Gastroesophageal sphincter (tissue), 4 donors: ENCODE measurements around the gene COL25A1. TPM values are rescaled to one million over a fixed set of nuclear protein-coding genes. Genes with fewer than 3 reads are reported as not detected.

Experiments
- ATAC-seq: fragments of 150-250 bp; one replicate; pipeline ENCODE4 v1.9.1; 2016; ENCODE audit warnings: mild to moderate bottlenecking, moderate library complexity
- H3K27ac ChIP-seq, 4 donors: fragments of 200-600 bp; sonication (generic) in 3 of 4; 1 replicate in 3 of 4; 2 replicates in 1 of 4; pipeline ENCODE4 v1.5.1; 2016 to 2019
- H3K27me3 ChIP-seq: fragments of 200-600 bp; sonication (generic); one replicate; pipeline ENCODE4 v1.5.1; 2019
- H3K36me3 ChIP-seq, 2 donors: fragments of 200-600 bp; sonication (generic); one replicate each; pipeline ENCODE4 v1.5.1; 2019; ENCODE audit warnings: control low read depth in 1 of 2
- H3K4me1 ChIP-seq, 3 donors: fragments of 200-600 bp; sonication (generic); 1 replicate in 2 of 3; 2 replicates in 1 of 3; pipeline ENCODE4 v1.5.1; 2016 to 2019; ENCODE audit warnings: control low read depth in 2 of 3
- H3K4me3 ChIP-seq, 2 donors: fragments of 200-600 bp; sonication (generic); one replicate each; pipeline ENCODE4 v1.5.1; 2019; ENCODE audit warnings: mild to moderate bottlenecking in 1 of 2, moderate library complexity in 1 of 2
- H3K9me3 ChIP-seq, 3 donors: fragments of 200-600 bp; sonication (generic); one replicate each; pipeline ENCODE4 v1.5.1; 2017 to 2019; ENCODE audit warnings: control low read depth in 2 of 3
- CTCF ChIP-seq, 4 experiments: fragments of 200-600 bp in 2 of 4; fragments of 450-650 bp in 2 of 4; sonication (generic) in 1 of 4; IDR thresholded peaks; one replicate each; pipeline ENCODE4 v1.5.1; 2017 to 2019; ENCODE audit warnings: antibody characterized with exemption in 4 of 4, mild to moderate bottlenecking in 2 of 4, moderate library complexity in 2 of 4
- EP300 ChIP-seq: sonication (generic); formaldehyde crosslinking; IDR thresholded peaks from one replicate; pipeline ENCODE4 v1.6.1; 2017; ENCODE audit warnings: antibody characterized with exemption, mild to moderate bottlenecking
- POLR2A ChIP-seq, 2 donors: fragments of 450-650 bp; IDR thresholded peaks; one replicate each; pipeline ENCODE4 v1.6.1; 2017; ENCODE audit warnings: antibody characterized with exemption in 2 of 2, mild to moderate bottlenecking in 2 of 2, moderate library complexity in 1 of 2
- POLR2AphosphoS5 ChIP-seq: sonication (generic); formaldehyde crosslinking; IDR thresholded peaks from one replicate; pipeline ENCODE4 v1.6.1; 2017; ENCODE audit warnings: antibody characterized with exemption
- WGBS, 2 donors: methylation state at CpG; one replicate each; pipeline ENCODE4 v1.1.5; 2018; ENCODE audit warnings: low coverage in 1 of 2; 5-methylcytosine and 5-hydroxymethylcytosine counted together
- total RNA-seq, 4 donors: library from RNA; depleted of rRNA; stranded (reverse); fragments of >200 nt; gene quantifications; one replicate each; pipeline ENCODE4 v1.1.0, GENCODE V29; 2016

The COL25A1 gene
- total RNA-seq, 4 donors from 2014 or later, result 0.40 to 1.8 (median 1.0) TPM

DNA sequence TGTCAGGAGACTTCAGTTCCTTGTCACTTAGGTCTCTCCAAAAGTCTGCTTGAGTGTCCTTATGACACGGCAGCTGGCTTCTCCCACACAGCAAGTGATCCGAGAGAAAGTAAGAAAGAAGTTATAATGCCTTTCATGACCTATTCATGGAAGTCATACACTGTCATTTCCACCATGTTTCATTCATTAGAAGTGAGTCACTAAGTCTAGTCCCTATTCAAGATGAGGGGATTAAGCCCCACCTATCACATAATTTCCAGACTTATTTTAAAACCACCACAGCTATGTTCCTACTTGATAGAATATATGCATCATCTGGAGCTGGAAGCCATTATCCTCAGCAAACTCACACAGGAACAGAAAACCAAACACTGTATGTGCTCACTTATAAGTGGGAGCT, 25.2 kb upstream of the COL25A1 start:
- WGBS, 2 donors, result 96 to 100% methylated on average over 2 of the region's 2 CpGs
- ATAC-seq, result no peak

GRCh38 chr4:109325698-109326097, 23.2 kb upstream of the COL25A1 start:
- Histone ChIP-seq H3K9me3 (peaks cover 0 to 39% (median 0%) of the 10 kb centered on the region in 3 donors), H3K27ac (no peak overlapping the region), H3K27me3 (no peaks in the 10 kb centered on the region), H3K36me3 (no peaks in the 10 kb centered on the region), H3K4me1 (no peaks in the 10 kb centered on the region), H3K4me3 (no peak overlapping the region)
- 86 to 87% methylated on average over 2 of the region's 2 CpGs for whole genome bisulfite sequencing, 2 donors
- no peak for TF ChIP-seq EP300
- TF ChIP-seq CTCF (IDR thresholded peaks at IDR 0.05), result no peak
- no peak for TF ChIP-seq POLR2A (IDR thresholded peaks at IDR 0.05)
- TF ChIP-seq POLR2AphosphoS5, result no peak
- no peak for ATAC-seq

More for the DNA sequence above, 25.2 kb upstream of the COL25A1 start:
- no peaks in the 10 kb centered on the region for H3K27me3 ChIP-seq
- H3K9me3 ChIP-seq, result peaks cover 0 to 23% (median 0%) of the 10 kb centered on the region in 3 donors
- H3K4me1 ChIP-seq, result no peaks in the 10 kb centered on the region
- no peaks in the 10 kb centered on the region for H3K36me3 ChIP-seq
- H3K27ac ChIP-seq, result no peak overlapping the region
- no peak overlapping the region for H3K4me3 ChIP-seq
- TF ChIP-seq EP300, result no peak
- no peak for TF ChIP-seq POLR2AphosphoS5
- no peak for TF ChIP-seq CTCF (IDR thresholded peaks at IDR 0.05)
- no peak for TF ChIP-seq POLR2A (IDR thresholded peaks at IDR 0.05)

DNA sequence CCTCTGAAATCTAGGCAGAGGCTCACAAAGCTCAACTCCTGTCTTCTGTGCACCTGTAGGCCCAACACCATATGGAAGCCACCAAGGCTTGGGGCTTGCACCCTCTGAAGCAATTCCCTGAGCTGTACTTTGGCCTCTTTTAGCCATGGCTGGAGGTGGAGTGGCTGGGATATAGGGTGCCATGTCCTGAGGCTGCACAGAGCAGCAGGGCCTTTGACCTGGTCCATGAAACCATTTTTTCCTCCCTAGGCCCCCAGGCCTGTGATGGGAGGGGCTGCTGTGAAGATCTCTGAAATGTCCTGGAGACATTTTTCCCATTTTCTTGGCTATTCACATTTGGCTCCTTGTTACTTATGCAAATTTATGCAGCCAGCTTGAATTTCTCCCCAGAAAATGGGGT, 20.9 kb upstream of the COL25A1 start:
- no peaks in the 10 kb centered on the region for H3K36me3 ChIP-seq
- H3K27ac ChIP-seq, result no peak overlapping the region
- ATAC-seq, result no peak
- no peak overlapping the region for H3K4me3 ChIP-seq
- TF ChIP-seq POLR2AphosphoS5 (no peak), POLR2A (IDR thresholded peaks at IDR 0.05) (no peak), EP300 (no peak), CTCF (IDR thresholded peaks at IDR 0.05) (no peak)
- no peaks in the 10 kb centered on the region for H3K4me1 ChIP-seq
- H3K27me3 ChIP-seq, result no peaks in the 10 kb centered on the region
- peaks cover 0 to 43% (median 0%) of the 10 kb centered on the region in 3 donors for H3K9me3 ChIP-seq

- Histone ChIP-seq H3K27ac (no peak overlapping the region), H3K27me3 (no peaks in the 10 kb centered on the region), H3K9me3 (peaks cover 0 to 38% (median 0%) of the 10 kb centered on the region in 3 donors), H3K36me3 (no peaks in the 10 kb centered on the region), H3K4me3 (no peak overlapping the region), H3K4me1 (no peaks in the 10 kb centered on the region)
- 85 to 100% methylated on average over 1 of the region's 1 CpG for WGBS, 2 donors
- no peak for TF ChIP-seq POLR2A (IDR thresholded peaks at IDR 0.05)
- no peak for TF ChIP-seq CTCF (IDR thresholded peaks at IDR 0.05)
- no peak for TF ChIP-seq EP300
- no peak for TF ChIP-seq POLR2AphosphoS5
- no peak for ATAC-seq
Measured at GRCh38 chr4:109321232-109321631, 18.8 kb upstream of the COL25A1 start.

- 83 to 100% methylated on average over 1 to 2 of the region's 2 CpGs for WGBS, 2 donors
- ATAC-seq, result no peak
- Histone ChIP-seq H3K36me3 (no peaks in the 10 kb centered on the region), H3K27ac (no peak overlapping the region), H3K4me1 (no peaks in the 10 kb centered on the region), H3K9me3 (peaks cover 0 to 33% (median 0%) of the 10 kb centered on the region in 3 donors), H3K4me3 (no peak overlapping the region), H3K27me3 (no peaks in the 10 kb centered on the region)
- TF ChIP-seq POLR2AphosphoS5 (no peak), POLR2A (IDR thresholded peaks at IDR 0.05) (no peak), EP300 (no peak), CTCF (IDR thresholded peaks at IDR 0.05) (no peak)
Measured at GRCh38 chr4:109319684-109320083, 17.2 kb upstream of the COL25A1 start.
